Smooth muscle cell (in vitro differentiated cells): ENCODE data around the gene NBPF12. TPM values are rescaled to one million over a fixed set of nuclear protein-coding genes. Genes with fewer than 3 reads are reported as not detected.
A peak's percentile ranks its signal among the peaks of the same experiment; 100 is the strongest.
"Not testable (repeated sequence)": the region's sequence is repeated elsewhere in the genome, so short reads cannot be mapped to it uniquely, and the experiment has no call there.

Source experiments
- DNase-seq: peaks from one replicate; lab custom pipeline; 2025; ENCODE audit not compliant: unreplicated experiment; lab: John Stamatoyannopoulos, UW
- H2AFZ ChIP-seq: fragments of 200-600 bp; sonication (generic); 2 replicates; pipeline ENCODE4 v1.6.0; 2016; ENCODE audit warnings: antibody characterized with exemption, low read depth, mild to moderate bottlenecking
- H3F3A ChIP-seq: fragments of 200-600 bp; sonication (generic); 2 replicates; pipeline ENCODE4 v1.6.0; 2017; ENCODE audit warnings: antibody characterized with exemption, low read depth
- H3K27ac ChIP-seq: fragments of 200-600 bp; sonication (generic); 2 replicates; pipeline ENCODE4 v1.5.1; 2016; ENCODE audit warnings: low read depth, mild to moderate bottlenecking
- H3K27me3 ChIP-seq: fragments of 200-600 bp; sonication (generic); 2 replicates; pipeline ENCODE4 v1.6.1; 2016; ENCODE audit warnings: low read depth, mild to moderate bottlenecking
- H3K36me3 ChIP-seq: fragments of 200-600 bp; sonication (generic); 2 replicates; pipeline ENCODE4 v1.5.1; 2016; ENCODE audit warnings: low read depth
- H3K4me1 ChIP-seq: fragments of 200-600 bp; sonication (generic); 2 replicates; pipeline ENCODE4 v1.5.1; 2016; ENCODE audit warnings: low read depth
- H3K4me2 ChIP-seq: fragments of 200-600 bp; sonication (generic); 2 replicates; pipeline ENCODE4 v1.6.0; 2016; ENCODE audit warnings: mild to moderate bottlenecking
- H3K4me3 ChIP-seq: fragments of 200-600 bp; sonication (generic); 2 replicates; pipeline ENCODE4 v1.5.1; 2016; ENCODE audit warnings: mild to moderate bottlenecking
- H3K79me2 ChIP-seq: fragments of 200-600 bp; sonication (generic); 2 replicates; pipeline ENCODE4 v1.6.0; 2016; ENCODE audit warnings: low read depth, mild to moderate bottlenecking
- H3K9ac ChIP-seq: fragments of 200-600 bp; sonication (generic); 2 replicates; pipeline ENCODE4 v1.6.0; 2016; ENCODE audit warnings: low read depth
- H3K9me3 ChIP-seq: fragments of 200-600 bp; sonication (generic); replicated peaks from 2 replicates; pipeline ENCODE4 v1.5.1; 2016; ENCODE audit warnings: low read depth
- H4K20me1 ChIP-seq: fragments of 200-600 bp; sonication (generic); 2 replicates; pipeline ENCODE4 v1.6.0; 2016; ENCODE audit warnings: low read depth
- WGBS: methylation state at CpG from one replicate; pipeline ENCODE4 v1.1.7; 2016; ENCODE audit warnings: low lambda C conversion rate; 5-methylcytosine and 5-hydroxymethylcytosine counted together
- polyA plus RNA-seq: library from polyadenylated mRNA; unstranded; fragments of >200 nt; fragmentation: Nextera tagmentation; extraction: Ambion mirVana; gene quantifications from 2 replicates; pipeline ENCODE4 v1.2.1, GENCODE V29; 2016
- total RNA-seq: library from RNA; depleted of rRNA; stranded (reverse); fragments of >200 nt; gene quantifications from 2 replicates; pipeline ENCODE4 v1.2.3, GENCODE V29; 2014

NBPF12 gene
- total and polyA plus RNA-seq, 2 experiments from 2014 or later, result 2.8 to 5.4 TPM

DNA sequence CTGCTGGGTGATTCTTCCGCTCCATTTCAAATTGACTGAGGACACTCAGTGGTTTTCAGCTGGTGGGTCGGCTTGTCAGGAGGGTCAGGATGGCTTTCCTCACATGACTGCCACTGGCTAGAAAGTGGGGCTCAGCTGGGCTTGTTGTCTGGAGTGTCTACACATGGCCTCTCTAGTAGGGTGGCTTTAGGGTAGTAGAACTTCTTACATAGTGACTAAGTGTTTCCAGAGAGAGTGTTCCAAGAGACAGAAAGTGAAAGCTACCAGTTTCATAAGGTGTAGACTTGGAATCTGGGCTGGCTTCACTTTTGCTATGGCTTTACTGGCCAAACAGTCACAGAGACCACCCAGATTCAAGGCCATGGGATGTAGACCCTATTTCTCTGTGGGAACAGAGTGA is 11.7 kb upstream of the NBPF12 start:
- not testable (repeated sequence) for H3K36me3 ChIP-seq

DNA sequence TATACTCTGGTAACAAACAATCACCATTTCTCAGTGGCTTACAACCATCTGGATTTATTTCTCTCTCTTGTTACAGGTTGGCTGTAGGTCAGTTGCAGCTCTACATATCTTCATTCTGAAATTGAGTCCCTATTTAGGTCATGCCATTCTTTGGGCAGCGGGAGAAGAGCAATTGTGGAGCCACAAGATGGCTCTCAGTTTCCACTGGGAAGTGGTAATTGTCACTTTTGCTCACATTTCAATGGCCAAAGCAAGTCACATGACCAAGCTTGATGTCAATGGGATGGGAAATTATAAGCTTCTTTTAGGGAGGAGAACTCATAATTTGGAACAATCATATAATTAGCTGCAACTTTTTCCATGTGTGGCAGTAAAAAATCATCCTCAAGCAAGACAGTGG is 7.9 kb upstream of the NBPF12 start:
- H2AFZ ChIP-seq, H3K4me2 ChIP-seq, H3K79me2 ChIP-seq, H3K9me3 ChIP-seq, H4K20me1 ChIP-seq, H3K27ac ChIP-seq, H3K4me3 ChIP-seq, DNase-seq, H3K9ac ChIP-seq, H3K36me3 ChIP-seq, H3K27me3 ChIP-seq, H3F3A ChIP-seq, H3K4me1 ChIP-seq: not testable (repeated sequence)
- WGBS, result 100% methylated on average over 1 of the region's 1 CpG

More for the DNA sequence above, 11.7 kb upstream of the NBPF12 start:
- H4K20me1 ChIP-seq, H2AFZ ChIP-seq, H3K9me3 ChIP-seq, H3K79me2 ChIP-seq, H3K4me1 ChIP-seq, H3K4me2 ChIP-seq, H3K4me3 ChIP-seq, H3F3A ChIP-seq, DNase-seq, H3K9ac ChIP-seq, H3K27ac ChIP-seq, H3K27me3 ChIP-seq: not testable (repeated sequence)
- WGBS, result 95% methylated on average over 2 of the region's 2 CpGs

DNA sequence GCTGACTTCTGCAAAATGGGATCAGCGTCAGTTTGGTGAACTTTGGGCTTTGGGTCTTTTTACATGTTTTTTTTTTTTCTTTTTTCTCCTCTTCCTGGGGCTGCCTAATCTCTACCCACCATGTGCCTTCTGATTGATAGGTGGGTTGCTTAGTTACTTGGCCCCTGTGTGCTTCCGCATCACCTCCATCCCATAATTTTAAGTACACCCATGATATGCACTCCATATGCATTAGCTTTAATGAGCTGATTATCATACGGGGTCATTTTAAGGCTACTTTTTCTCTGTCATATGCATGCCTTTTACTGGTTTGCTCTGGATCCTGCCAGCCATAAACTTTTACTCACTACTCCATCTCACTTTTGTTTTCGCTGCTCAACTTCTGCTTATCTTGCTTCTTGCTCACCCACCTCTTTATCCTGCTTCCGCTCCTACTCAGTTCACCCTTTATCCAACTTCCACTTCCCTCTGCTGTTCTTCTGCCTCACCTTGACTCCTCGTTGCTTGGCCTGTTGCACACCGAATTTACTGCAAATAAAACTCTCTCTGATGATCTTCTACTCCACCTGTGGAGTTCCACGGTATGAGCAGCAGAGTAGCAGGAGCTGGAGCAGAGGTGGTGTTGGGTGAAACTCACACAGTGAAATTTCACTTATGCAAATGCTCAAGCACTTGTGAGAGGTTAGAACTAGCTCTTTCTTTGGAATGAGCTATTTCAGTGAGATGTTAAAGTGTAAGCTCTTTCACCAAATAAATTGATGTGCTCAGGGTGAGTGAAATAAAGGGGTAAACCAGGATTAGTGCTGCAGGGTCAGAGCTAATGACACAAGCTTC is 3.5 kb upstream of the NBPF12 start:
- H3K9me3 ChIP-seq, H3F3A ChIP-seq, H3K9ac ChIP-seq, H3K27me3 ChIP-seq, H3K36me3 ChIP-seq, H3K4me3 ChIP-seq, H3K4me1 ChIP-seq, H2AFZ ChIP-seq, H3K4me2 ChIP-seq, H3K79me2 ChIP-seq, DNase-seq, H4K20me1 ChIP-seq, H3K27ac ChIP-seq: not testable (repeated sequence)
- 84% methylated on average over 6 of the region's 8 CpGs for WGBS

DNA sequence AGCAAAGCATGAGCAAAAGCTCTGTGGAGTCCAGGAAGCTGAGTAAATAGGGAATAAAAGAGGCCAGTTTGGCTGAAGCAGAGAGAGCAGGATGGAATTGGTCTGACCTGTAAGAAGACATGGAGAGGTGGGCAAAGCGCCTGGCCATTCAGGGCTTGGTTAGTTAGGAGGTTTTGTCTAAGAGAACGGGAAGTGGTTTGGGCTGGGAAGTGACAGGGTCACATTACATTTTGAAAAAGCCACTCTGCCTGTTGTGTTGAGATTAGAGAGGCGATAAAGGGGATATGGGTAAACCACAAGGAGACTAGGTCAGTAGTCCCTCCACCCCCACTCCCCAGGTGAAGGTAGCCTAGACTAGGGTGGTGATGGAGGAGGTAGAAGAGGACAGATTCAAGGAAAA is 662 bp upstream of the NBPF12 start:
- H2AFZ ChIP-seq, H3K4me1 ChIP-seq, H3K9ac ChIP-seq, H3K9me3 ChIP-seq, H3K36me3 ChIP-seq, H3K27me3 ChIP-seq, H4K20me1 ChIP-seq, DNase-seq, H3K27ac ChIP-seq, H3K4me2 ChIP-seq, H3F3A ChIP-seq, H3K4me3 ChIP-seq: not testable (repeated sequence)
- peaks cover 12% of the 10 kb centered on the region for H3K79me2 ChIP-seq
- WGBS, result 33% methylated on average over 1 of the region's 3 CpGs

DNA sequence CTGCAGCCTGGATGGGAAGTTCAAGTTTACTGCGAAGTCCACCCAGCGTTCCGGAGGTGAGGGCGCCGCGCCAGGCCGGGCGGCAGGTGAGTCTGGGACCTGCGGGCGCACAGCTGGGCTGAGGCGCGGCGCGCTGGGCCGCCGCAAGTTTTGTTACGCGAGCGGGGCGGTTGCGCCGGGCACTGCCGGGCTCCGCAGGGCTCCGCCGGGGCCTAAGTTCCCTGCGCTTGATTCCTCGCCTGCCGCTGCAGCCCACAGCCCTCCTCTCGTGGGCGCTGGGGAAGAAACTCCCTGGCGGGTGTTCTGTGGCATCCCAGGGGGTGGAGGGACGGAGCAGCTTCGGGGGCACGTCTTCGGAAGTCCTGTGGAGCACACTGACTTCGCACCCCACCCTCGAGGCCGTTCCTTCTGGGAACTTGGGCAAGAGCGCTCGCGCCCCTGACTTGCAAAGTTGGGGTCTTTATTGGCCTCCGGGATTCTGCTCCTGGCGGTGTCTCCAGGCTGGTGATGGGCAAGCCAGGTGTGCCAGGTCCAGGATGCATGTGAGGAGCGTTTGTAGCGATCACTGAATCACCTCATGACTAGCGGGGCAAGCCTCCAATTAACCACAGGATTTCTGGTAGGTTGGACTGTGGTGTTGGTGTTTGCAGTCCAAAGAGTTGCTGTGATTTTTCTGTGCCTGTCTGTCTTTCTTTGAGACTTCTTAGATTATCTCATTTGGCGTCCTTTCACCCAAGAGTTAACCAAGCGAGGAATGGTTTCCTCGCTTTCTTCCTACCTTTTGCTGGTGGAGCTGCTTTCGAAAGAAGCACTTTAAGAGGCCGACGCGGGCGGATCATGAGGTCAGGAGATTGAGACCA is 1.0 kb downstream of the NBPF12 start:
- WGBS, result 1% methylated on average over 38 of the region's 55 CpGs
- not testable (repeated sequence) for H3K9me3 ChIP-seq, H3K4me1 ChIP-seq, H3F3A ChIP-seq, H4K20me1 ChIP-seq, H2AFZ ChIP-seq, H3K36me3 ChIP-seq, DNase-seq, H3K27me3 ChIP-seq
- Histone ChIP-seq H3K9ac (peak overlapping the region; percentile 79), H3K4me2 (peak overlapping the region; percentile 95), H3K4me3 (peak overlapping the region; percentile 75), H3K27ac (peak overlapping the region; percentile 65), H3K79me2 (peaks cover 12% of the 10 kb centered on the region)

DNA sequence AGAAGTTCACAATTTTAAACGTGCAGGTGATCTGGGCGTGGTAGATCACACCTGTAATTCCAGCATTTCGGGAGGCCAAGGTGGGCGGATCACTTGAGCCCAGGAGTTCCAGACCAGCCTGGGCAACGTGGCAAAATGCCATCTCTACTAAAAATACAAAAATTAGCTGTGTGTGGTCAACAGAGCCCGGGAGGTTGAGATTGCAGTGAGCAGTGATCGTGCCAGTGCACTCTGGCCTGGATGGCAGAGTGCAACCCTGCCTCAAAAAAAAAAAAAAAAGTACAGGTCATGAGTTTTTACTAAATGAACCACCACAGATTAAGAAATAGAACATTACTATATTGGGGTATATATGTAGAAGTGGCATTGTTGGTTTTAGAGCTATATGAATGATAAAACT is 2.2 kb downstream of the NBPF12 start:
- not testable (repeated sequence) for H3K4me1 ChIP-seq, H3K36me3 ChIP-seq, H3K9me3 ChIP-seq, H3F3A ChIP-seq, H3K27ac ChIP-seq, H3K27me3 ChIP-seq, DNase-seq, H3K9ac ChIP-seq, H4K20me1 ChIP-seq, H2AFZ ChIP-seq
- Histone ChIP-seq H3K4me2 (peak overlapping the region; percentile 95), H3K4me3 (peak overlapping the region; percentile 75), H3K79me2 (peaks cover 12% of the 10 kb centered on the region)
- 65% methylated on average over 4 of the region's 7 CpGs for WGBS

DNA sequence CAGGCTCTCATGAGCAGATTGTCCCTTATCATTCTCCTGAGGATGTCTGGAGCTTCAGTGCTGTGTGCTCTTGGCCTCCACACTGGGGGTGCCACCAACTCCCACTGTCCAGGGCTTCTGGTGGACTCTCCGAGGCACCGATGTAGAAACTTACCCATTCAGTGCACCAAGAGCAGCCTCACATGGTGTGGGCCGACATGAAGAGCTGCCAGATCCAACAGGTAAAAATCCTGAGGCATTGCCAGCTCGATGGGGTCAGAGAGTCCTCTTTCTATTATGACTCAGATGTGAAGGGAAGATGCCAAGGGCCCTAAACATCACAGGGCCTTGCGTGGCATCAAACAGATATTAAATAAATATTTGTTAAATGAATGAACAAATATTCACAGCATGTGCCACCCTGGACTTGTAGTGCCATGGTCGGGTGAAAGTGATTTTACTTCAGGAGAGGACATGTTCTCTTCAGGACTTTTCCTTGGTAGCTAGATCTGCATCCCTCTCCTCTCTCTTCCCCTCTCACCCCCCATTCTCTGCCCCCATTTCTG is 5.3 kb downstream of the NBPF12 start:
- not testable (repeated sequence) for H3K9ac ChIP-seq
- peaks cover 12% of the 10 kb centered on the region for H3K79me2 ChIP-seq
- WGBS, result 93% methylated on average over 6 of the region's 6 CpGs

DNA sequence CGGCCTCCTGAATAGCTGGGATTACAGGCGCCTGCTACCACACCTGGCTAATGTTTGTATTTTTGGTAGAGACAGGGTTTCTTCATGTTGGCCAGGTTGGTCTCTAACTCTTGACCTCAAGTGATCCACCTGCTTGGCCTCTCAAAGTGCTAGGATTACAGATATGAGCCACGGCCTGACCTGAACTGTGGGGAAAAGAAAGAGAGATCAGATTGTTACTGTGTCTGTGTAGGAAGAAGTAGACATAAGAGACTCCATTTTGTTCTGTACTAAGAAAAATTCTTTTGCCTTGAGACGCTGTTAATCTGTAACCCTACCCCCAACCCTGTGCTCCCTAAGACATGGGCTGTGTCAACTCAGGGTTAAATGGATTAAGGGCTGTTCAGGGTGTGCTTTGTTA is 10.0 kb downstream of the NBPF12 start:
- not testable (repeated sequence) for H3F3A ChIP-seq, H2AFZ ChIP-seq, DNase-seq, H3K79me2 ChIP-seq, H3K27me3 ChIP-seq, H3K4me2 ChIP-seq, H3K9me3 ChIP-seq, H3K4me1 ChIP-seq, H4K20me1 ChIP-seq, H3K9ac ChIP-seq, H3K36me3 ChIP-seq, H3K27ac ChIP-seq, H3K4me3 ChIP-seq
- 90% methylated on average over 3 of the region's 4 CpGs for WGBS

More for the DNA sequence above, 5.3 kb downstream of the NBPF12 start:
- H3F3A ChIP-seq, H3K9me3 ChIP-seq, H3K36me3 ChIP-seq, DNase-seq, H3K4me1 ChIP-seq, H3K27me3 ChIP-seq, H2AFZ ChIP-seq, H3K4me2 ChIP-seq, H3K4me3 ChIP-seq, H3K27ac ChIP-seq: not testable (repeated sequence)
- H4K20me1 ChIP-seq, result peaks cover 11% of the 10 kb centered on the region
